ENCODE measurements around the gene ARTN. TPM values are rescaled to one million over a fixed set of nuclear protein-coding genes. Genes with fewer than 3 reads are reported as not detected.

The ARTN gene
- total RNA-seq, 1 experiment from 2014 or later: not detected

GRCh38 chr1:43913666-43914360, 19.8 kb upstream of the ARTN start:
- H3K4me3 ChIP-seq: no peak overlapping the region
- H3K27me3 ChIP-seq: no peaks in the 10 kb centered on the region
- H3K9me3 ChIP-seq: no peaks in the 10 kb centered on the region
- H3K36me3 ChIP-seq: no peaks in the 10 kb centered on the region
- DNase-seq: no peak

GRCh38 chr1:43914576-43915525, 18.8 kb upstream of the ARTN start:
- no peaks in the 10 kb centered on the region for H3K36me3 ChIP-seq
- H3K27me3 ChIP-seq: no peaks in the 10 kb centered on the region
- H3K4me3 ChIP-seq: no peak overlapping the region
- H3K9me3 ChIP-seq: no peaks in the 10 kb centered on the region
- no peak for DNase-seq

DNA sequence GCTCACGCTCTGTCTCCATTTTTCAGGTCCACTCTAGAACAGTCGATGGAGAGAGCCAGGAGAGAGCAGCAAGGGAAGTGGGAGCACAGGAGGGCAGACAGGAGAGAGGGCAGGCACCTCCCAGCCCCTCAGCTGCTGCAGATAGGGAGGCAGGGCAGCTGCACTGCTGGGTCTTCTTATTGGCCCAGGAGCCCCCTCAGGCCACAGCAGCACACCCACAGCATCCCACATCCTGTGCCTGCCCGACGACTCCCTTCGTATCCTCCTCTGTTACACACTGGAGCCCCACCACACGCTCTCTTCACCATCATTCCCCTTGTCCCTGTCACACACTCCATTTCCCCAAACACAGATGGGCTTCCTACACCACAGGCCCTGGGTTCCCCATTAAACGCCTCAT, 13.7 kb upstream of the ARTN start:
- no peaks in the 10 kb centered on the region; the same call in 1 of the 2 replicates for H3K36me3 ChIP-seq
- H3K27me3 ChIP-seq: no peaks in the 10 kb centered on the region
- no peaks in the 10 kb centered on the region for H3K9me3 ChIP-seq
- DNase-seq: no peak
- no peak overlapping the region for H3K4me3 ChIP-seq

DNA sequence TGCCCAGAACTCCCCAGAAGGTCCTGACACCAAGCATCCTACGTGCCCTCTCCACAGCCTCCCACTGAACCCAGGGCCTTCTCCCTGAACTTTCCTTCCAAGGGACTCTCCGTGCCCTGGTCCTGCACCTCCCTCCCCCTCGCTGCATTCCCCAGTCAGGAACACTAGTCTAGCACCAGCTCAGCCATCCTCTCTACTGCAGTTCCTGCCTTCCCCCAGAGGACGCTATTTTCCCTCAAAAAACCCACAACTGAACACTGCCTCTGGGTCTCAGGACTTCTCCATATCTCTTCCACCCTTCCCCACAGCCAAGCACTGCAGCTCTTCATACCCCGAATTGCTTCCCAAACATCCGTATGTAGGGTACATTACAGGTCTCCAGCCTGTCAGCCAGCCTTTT, 12.6 kb upstream of the ARTN start:
- Histone ChIP-seq H3K36me3 (no peaks in the 10 kb centered on the region; the same call in 1 of the 2 replicates), H3K4me3 (no peak overlapping the region), H3K27me3 (no peaks in the 10 kb centered on the region), H3K9me3 (no peaks in the 10 kb centered on the region)
- no peak for DNase-seq

DNA sequence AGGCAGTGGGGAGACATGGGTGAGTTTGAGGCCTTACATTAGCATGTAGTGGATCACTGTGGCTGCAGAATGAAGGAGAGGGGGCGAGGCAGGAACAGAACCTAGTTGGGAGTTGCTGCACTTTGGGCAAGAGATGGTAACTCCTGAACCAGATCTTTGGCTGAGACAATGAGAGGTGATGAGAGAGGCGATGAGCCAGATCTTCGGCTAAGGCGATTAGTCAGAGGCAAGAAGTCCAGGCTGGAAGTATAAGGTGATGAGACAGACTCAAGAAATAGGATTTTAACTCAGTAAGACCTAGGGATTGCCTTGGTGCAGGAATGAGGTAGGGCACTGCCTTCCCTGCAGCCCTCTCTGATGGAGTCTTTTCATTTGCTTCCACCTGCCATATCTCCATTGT, 9.1 kb upstream of the ARTN start:
- H3K36me3 ChIP-seq: peaks cover 3% of the 10 kb centered on the region
- H3K4me3 ChIP-seq: no peak overlapping the region
- peak; percentile 54 for DNase-seq
- H3K27me3 ChIP-seq: no peaks in the 10 kb centered on the region
- no peaks in the 10 kb centered on the region for H3K9me3 ChIP-seq

- H3K36me3 ChIP-seq: peaks cover 8% of the 10 kb centered on the region
- no peaks in the 10 kb centered on the region for H3K9me3 ChIP-seq
- H3K4me3 ChIP-seq: no peak overlapping the region
- no peak for DNase-seq
- no peaks in the 10 kb centered on the region for H3K27me3 ChIP-seq
Measured at GRCh38 chr1:43925846-43926245, 7.8 kb upstream of the ARTN start.

DNA sequence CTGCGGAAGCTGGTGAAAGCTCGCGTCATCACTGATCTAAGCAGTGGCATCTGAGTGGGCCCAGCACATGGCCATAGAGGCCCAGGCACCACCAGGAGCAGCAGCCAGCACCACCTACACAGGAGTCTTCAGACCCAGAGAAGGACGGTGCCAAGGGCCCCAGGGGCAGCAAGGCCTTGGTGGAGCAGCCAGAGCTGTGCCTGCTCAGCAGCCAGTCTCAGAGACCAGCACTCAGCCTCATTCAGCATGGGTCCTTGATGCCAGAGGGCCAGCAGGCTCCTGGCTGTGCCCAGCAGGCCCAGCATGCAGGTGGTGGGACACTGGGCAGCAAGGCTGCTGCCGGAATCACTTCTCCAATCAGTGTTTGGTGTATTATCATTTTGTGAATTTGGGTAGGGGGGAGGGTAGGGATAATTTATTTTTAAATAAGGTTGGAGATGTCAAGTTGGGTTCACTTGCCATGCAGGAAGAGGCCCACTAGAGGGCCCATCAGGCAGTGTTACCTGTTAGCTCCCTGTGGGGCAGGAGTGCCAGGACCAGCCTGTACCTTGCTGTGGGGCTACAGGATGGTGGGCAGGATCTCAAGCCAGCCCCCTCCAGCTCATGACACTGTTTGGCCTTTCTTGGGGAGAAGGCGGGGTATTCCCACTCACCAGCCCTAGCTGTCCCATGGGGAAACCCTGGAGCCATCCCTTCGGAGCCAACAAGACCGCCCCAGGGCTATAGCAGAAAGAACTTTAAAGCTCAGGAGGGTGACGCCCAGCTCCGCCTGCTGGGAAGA, 3.2 kb upstream of the ARTN start:
- Histone ChIP-seq H3K4me3 (no peak overlapping the region), H3K27me3 (no peaks in the 10 kb centered on the region), H3K36me3 (peaks cover 8% of the 10 kb centered on the region), H3K9me3 (no peaks in the 10 kb centered on the region)
- DNase-seq: no peak

DNA sequence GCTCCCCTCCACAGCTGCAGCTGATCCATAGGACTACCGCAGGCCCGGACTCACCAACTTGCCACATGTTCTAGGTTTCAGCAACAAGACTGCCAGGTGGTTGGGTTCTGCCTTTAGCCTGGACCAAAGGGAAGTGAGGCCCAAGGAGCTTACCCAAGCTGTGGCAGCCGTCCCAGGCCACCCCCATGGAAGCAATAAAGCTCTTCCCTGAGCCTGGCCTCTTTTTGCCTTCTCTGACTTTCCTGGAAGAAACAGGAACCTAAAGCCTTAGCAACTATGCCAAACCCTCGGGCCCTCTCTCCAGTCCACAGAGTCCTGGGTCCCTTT, 2.7 kb upstream of the ARTN start:
- H3K4me3 ChIP-seq: no peak overlapping the region
- DNase-seq: no peak

DNA sequence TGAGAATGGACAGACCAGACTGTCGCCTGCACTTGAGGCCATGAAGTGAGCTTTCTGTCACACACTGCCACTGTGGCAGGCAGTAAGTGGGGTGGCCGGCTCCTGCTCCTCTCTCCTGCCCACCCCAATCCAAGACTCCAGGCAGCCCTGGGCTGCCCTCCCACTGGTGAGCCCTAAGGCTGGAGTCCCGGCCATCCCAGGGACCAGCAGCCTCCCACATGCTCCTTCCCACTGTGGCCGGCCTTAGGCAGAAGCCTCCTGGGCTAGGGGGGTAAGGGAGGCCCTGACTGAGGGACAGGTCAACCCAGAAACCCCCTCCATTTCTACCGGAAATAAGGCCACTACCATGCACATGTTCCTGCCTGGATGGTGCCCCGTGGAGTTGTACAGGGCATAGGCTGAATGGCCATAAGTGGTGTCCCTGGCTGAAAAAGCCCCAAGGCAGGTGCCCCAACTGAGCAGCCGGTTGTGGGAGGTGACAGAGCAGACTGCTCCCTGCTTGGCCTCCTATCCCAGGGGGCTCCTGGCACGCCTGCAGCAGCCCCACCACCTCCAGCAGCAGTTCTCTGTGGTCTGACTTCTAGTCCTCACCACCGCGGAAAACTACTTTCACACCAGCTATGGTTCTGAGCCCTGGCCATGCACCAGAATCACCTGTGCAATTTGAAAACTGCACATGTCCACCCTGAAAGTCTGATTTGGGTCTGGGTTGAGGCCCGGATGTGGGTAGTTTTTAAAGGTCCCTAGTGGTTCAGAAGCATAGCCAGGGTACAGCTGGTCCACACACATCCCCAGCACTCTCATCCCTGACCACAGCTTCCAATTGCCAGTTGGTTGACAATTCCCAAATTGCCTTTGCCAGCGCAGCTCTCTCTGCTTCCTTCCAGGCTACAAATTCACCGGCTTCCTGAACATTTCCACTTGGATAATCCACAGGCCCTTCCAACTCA, 1.6 kb upstream of the ARTN start:
- DNase-seq: no peak
- Histone ChIP-seq H3K9me3 (no peaks in the 10 kb centered on the region), H3K4me3 (no peak overlapping the region), H3K36me3 (peaks cover 8% of the 10 kb centered on the region; the same call in 1 of the 2 replicates), H3K27me3 (no peaks in the 10 kb centered on the region)

More for the DNA sequence above, 2.7 kb upstream of the ARTN start:
- Histone ChIP-seq H3K9me3 (no peaks in the 10 kb centered on the region), H3K27me3 (no peaks in the 10 kb centered on the region), H3K36me3 (peaks cover 8% of the 10 kb centered on the region)

DNA sequence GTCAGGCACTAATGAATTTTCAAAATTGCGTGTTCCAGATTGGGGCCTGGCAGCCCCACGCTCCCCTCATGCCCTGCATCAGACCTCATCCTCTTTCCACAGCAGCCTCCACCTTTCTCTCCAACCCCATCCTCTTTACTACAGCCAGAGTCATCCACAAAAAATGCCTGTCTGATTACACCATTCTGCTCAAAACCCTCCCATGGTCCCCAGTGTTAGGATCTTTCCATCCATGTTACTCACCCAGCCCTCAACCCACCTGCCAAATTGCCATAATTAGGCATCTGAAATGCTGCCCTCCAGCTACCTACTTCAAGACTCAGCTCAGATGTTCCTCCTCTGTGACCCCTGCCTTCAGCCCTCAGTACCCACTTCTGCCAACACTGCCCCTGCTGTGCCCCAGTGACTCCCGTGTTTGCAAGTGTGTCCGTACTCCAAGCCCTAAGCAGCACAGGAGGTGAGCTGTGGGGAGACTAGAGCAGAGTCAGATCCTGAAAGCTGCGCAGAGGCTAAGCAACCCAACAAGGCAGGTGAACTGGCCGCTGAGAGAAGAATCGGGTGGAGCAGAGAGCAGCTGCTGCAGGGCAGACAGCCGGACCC, 715 bp upstream of the ARTN start:
- peak; percentile 27 for DNase-seq
- no peaks in the 10 kb centered on the region for H3K9me3 ChIP-seq
- no peak overlapping the region for H3K4me3 ChIP-seq
- H3K36me3 ChIP-seq: peaks cover 8% of the 10 kb centered on the region; the same call in 1 of the 2 replicates
- no peaks in the 10 kb centered on the region for H3K27me3 ChIP-seq

DNA sequence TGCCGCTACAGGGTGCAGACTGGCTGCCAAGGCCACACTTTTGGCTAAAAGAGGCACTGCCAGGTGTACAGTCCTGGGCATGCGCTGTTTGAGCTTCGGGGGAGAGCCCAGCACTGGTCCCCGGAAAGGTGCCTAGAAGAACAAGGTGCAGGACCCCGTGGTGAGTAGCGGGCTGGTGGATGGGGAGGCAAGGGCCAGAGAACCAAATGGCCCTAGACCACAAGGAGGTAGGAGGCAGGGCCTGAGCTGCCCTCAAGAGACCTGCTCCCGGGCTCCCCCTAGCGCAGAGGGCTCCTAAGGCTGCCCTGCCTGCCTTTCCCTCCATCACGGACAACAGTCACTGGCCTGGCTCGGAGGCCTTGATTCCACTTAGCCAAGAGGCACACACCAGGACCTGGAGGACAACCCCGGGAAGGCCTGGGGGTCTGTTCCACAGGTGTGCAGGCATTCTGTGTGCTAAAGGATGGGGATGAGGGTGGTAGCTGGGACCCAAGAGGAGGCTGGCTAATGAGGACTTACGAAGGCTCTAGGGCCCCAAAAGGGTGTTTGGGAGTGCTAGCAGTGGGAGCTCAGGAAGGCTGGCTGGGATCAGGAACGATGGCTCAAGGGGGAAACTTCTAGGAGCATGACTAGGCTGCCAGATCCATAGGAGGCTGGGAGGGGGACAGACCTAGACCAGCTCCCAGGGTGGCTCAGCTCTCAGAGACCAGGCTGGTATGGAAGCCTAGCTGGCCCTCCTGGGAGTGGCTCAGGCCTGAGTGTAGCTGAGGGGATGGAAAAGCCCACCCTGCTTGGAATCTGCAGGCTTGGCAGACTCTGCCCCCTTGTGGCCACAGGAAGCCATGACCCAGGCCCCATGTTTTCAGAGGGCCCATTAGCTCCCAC, 742 bp downstream of the ARTN start:
- H3K27me3 ChIP-seq: no peaks in the 10 kb centered on the region
- peak; percentile 36 for DNase-seq
- H3K4me3 ChIP-seq: no peak overlapping the region
- no peaks in the 10 kb centered on the region for H3K9me3 ChIP-seq
- H3K36me3 ChIP-seq: peaks cover 7% of the 10 kb centered on the region; the same call in 1 of the 2 replicates

DNA sequence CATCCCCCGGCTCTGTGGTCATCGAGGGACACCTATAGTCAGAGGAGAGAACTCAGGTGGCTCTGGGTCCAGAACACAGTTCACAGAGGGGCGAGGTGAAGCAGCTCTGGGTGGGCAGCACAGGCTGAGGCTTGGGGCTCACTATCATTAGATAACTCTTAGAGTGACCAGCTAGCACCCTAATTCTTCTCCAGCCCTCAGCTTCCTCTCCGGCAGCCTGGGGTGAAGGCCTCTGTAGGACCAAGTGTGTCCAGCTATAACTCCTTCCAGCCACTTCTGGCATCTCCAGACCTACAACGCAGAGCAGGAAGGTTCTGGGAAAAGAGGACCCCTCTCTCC, 1.4 kb downstream of the ARTN start:
- no peak for DNase-seq
- Histone ChIP-seq H3K4me3 (no peak overlapping the region), H3K27me3 (no peaks in the 10 kb centered on the region), H3K36me3 (peaks cover under 1% of the 10 kb centered on the region; the same call in 1 of the 2 replicates), H3K9me3 (no peaks in the 10 kb centered on the region)

DNA sequence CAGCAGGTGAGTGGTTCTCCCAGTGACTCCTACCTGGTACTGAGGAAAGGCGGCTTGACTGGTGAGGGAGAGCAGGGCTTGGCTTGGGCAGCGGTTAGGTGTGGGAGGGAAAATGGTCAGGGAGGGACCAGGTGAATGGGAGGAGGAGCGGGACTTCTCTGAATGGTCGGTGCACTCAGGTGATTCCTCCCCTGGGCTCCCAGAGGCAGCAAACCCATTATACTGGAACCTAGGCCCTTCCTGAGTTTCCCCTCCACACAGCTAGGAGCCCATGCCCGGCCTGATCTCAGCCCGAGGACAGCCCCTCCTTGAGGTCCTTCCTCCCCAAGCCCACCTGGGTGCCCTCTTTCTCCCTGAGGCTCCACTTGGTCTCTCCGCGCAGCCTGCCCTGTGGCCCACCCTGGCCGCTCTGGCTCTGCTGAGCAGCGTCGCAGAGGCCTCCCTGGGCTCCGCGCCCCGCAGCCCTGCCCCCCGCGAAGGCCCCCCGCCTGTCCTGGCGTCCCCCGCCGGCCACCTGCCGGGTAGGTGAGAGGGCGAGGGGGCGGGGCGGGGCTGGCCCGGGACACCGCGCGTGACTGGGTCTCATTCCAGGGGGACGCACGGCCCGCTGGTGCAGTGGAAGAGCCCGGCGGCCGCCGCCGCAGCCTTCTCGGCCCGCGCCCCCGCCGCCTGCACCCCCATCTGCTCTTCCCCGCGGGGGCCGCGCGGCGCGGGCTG, 2.3 kb downstream of the ARTN start:
- Histone ChIP-seq H3K9me3 (no peaks in the 10 kb centered on the region), H3K36me3 (no peaks in the 10 kb centered on the region), H3K27me3 (no peaks in the 10 kb centered on the region), H3K4me3 (no peak overlapping the region)
- DNase-seq: no peak

GRCh38 chr1:43936431-43937151, 3.0 kb downstream of the ARTN start:
- H3K4me3 ChIP-seq: no peak overlapping the region

More at GRCh38 chr1:43936431-43937151, 3.0 kb downstream of the ARTN start:
- H3K36me3 ChIP-seq: no peaks in the 10 kb centered on the region
- no peaks in the 10 kb centered on the region for H3K27me3 ChIP-seq
- no peaks in the 10 kb centered on the region for H3K9me3 ChIP-seq
- DNase-seq: no peak

All from MG63 (cell line).